ENCODE data around the gene LSAMP. TPM values are rescaled to one million over a fixed set of nuclear protein-coding genes. Genes with fewer than 3 reads are reported as not detected.

The LSAMP gene
- total RNA-seq, 4 donors from 2014 or later, result 1.2 to 3.0 (median 1.8) TPM

- TF ChIP-seq POLR2A (IDR thresholded peaks at IDR 0.05; ENCODE audit: low read depth), result no peak
- Histone ChIP-seq H3K4me3 (no peak overlapping the region), H3K9me3 (no peaks in the 10 kb centered on the region), H3K4me1 (no peaks in the 10 kb centered on the region), H3K27ac (replicated peaks in 1 of 4) (no peak overlapping the region), H3K36me3 (no peaks in the 10 kb centered on the region), H3K27me3 (no peaks in the 10 kb centered on the region)
- WGBS, result 75% methylated on average over 3 of the region's 3 CpGs
- DNase-seq (ENCODE audit: extremely low spot score), result no peak
- intact Hi-C loops (cut with DNase I), result no loop called here
Measured at GRCh38 chr3:115975353-115975752, 469.9 kb downstream of the LSAMP start.

- Histone ChIP-seq H3K4me1 (no peaks in the 10 kb centered on the region), H3K27ac (replicated peaks in 1 of 4) (no peak overlapping the region), H3K27me3 (no peaks in the 10 kb centered on the region), H3K9me3 (no peaks in the 10 kb centered on the region), H3K36me3 (no peaks in the 10 kb centered on the region), H3K4me3 (no peak overlapping the region)
- TF ChIP-seq CTCF (IDR thresholded peaks at IDR 0.05) (no peak), EP300 (IDR thresholded peaks at IDR 0.05) (no peak), POLR2A (IDR thresholded peaks at IDR 0.05; ENCODE audit: low read depth) (no peak), POLR2AphosphoS5 (IDR thresholded peaks at IDR 0.05) (no peak)
- intact Hi-C loops (cut with DNase I), result no loop called here
- no peak for DNase-seq (ENCODE audit: extremely low spot score)
Measured at GRCh38 chr3:115974940-115975339, 470.3 kb downstream of the LSAMP start.

- Histone ChIP-seq H3K27me3 (no peaks in the 10 kb centered on the region), H3K4me3 (no peak overlapping the region), H3K27ac (replicated peaks in 1 of 4) (no peak overlapping the region), H3K36me3 (no peaks in the 10 kb centered on the region), H3K9me3 (peaks cover 0 to 5% (median 0%) of the 10 kb centered on the region in 4 donors), H3K4me1 (no peaks in the 10 kb centered on the region)
- TF ChIP-seq POLR2A (IDR thresholded peaks at IDR 0.05; ENCODE audit: low read depth) (no peak), CTCF (IDR thresholded peaks at IDR 0.05) (no peak), EP300 (IDR thresholded peaks at IDR 0.05) (no peak), POLR2AphosphoS5 (IDR thresholded peaks at IDR 0.05) (no peak)
- DNase-seq (ENCODE audit: extremely low spot score), result no peak
- WGBS, result 93% methylated on average over 4 of the region's 4 CpGs
- intact Hi-C loops (cut with DNase I), result no loop called here
Measured at GRCh38 chr3:115968871-115969270, 476.4 kb downstream of the LSAMP start.

- H3K36me3 ChIP-seq, result no peaks in the 10 kb centered on the region
- H3K27me3 ChIP-seq, result no peaks in the 10 kb centered on the region
- no peaks in the 10 kb centered on the region for H3K9me3 ChIP-seq
- TF ChIP-seq CTCF (IDR thresholded peaks at IDR 0.05), result no peak
- TF ChIP-seq EP300 (IDR thresholded peaks at IDR 0.05), result no peak
- TF ChIP-seq POLR2AphosphoS5 (IDR thresholded peaks at IDR 0.05), result no peak
- no peak for TF ChIP-seq POLR2A (IDR thresholded peaks at IDR 0.05; ENCODE audit: low read depth)
- DNase-seq (ENCODE audit: extremely low spot score), result no peak
- 72% methylated on average over 4 of the region's 4 CpGs for WGBS
- H3K4me1 ChIP-seq, result no peaks in the 10 kb centered on the region
- H3K4me3 ChIP-seq, result no peak overlapping the region
- intact Hi-C loops (cut with DNase I), result no loop called here
- no peak overlapping the region for H3K27ac ChIP-seq (replicated peaks in 1 of 4)
Measured at GRCh38 chr3:115961380-115961779, 483.9 kb downstream of the LSAMP start.

- H3K4me3 ChIP-seq, result no peak overlapping the region
- TF ChIP-seq CTCF (IDR thresholded peaks at IDR 0.05) (no peak), POLR2AphosphoS5 (IDR thresholded peaks at IDR 0.05) (no peak), POLR2A (IDR thresholded peaks at IDR 0.05; ENCODE audit: low read depth) (no peak)
- no peaks in the 10 kb centered on the region for H3K9me3 ChIP-seq
- H3K27ac ChIP-seq (replicated peaks in 1 of 4), result no peak overlapping the region
- WGBS, result 60% methylated on average over 5 of the region's 5 CpGs
- no peaks in the 10 kb centered on the region for H3K27me3 ChIP-seq
- H3K4me1 ChIP-seq, result no peaks in the 10 kb centered on the region
- intact Hi-C loops (cut with DNase I), result no loop called here
- no peaks in the 10 kb centered on the region for H3K36me3 ChIP-seq
- DNase-seq (ENCODE audit: extremely low spot score), result no peak
Measured at GRCh38 chr3:115960799-115961198, 484.5 kb downstream of the LSAMP start.

Measured in esophagus muscularis mucosa (tissue), 4 donors.